ENCODE data around the gene SLC35G4.
"Not testable (repeated sequence)": the region's sequence is repeated elsewhere in the genome, so short reads cannot be mapped to it uniquely, and the experiment has no call there.

- TF ChIP-seq CTCF, POLR2A, POLR2AphosphoS5, EP300 (IDR thresholded peaks at IDR 0.05): not testable (repeated sequence)
Measured at GRCh38 chr18:11613611-11614010, 4.2 kb downstream of the SLC35G4 start.
